ENCODE data around the gene TAOK1.
A peak's percentile ranks its signal among the peaks of the same experiment; 100 is the strongest.

The TAOK1 gene

DNA sequence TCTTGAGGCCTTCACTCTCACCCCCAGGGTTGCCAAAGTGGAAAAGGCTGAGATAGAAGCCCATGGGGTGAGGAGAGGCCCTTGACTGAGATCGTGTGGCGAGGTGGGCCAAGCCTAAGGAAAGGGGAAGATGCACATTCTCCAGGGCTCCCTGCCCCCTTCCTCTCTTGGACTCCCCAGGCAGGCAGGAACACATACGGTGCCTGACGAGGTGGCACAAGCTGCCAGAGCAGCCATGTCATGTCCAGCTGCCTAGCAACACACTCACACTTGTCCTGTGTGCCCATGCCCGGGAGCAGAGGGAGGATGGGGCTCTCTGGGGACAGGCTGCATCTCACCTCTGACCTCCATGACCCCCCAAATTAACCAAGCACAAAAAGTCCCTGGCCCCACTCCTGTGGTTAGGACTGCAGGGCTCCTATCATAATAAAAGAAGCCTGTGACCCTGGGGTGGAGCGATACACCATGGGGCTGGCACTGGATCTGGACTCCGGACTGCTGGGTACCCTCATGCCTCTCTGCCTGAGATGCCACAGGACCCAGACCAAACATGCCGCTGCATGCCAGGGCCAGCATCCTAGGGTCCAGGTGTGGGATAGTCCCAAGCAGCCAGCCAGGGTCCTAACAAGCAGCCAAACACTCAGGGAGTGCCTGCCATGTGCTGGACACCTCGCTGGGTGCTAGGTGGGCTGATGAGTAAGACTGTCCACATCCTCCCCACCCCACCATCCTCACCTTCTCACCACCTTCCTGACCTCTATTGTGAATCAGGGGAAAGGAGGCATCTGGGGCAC, 196.7 kb downstream of the TAOK1 start:
- DNase-seq, result no peak

- no peak for DNase-seq
Observed at GRCh38 chr17:29587591-29587990, 197.4 kb downstream of the TAOK1 start.

- DNase-seq, result no peak
Observed at GRCh38 chr17:29588017-29588561, 197.9 kb downstream of the TAOK1 start.

GRCh38 chr17:29588562-29589411, 198.6 kb downstream of the TAOK1 start:
- DNase-seq, result peak; percentile 74

- peak; percentile 90 for DNase-seq
Observed at GRCh38 chr17:29589524-29590410, 199.6 kb downstream of the TAOK1 start, which contains the start of gene GIT1. GIT1 (minus strand) TSS chr17:29589648; CDS start chr17:29589378, 270 bp downstream.

DNA sequence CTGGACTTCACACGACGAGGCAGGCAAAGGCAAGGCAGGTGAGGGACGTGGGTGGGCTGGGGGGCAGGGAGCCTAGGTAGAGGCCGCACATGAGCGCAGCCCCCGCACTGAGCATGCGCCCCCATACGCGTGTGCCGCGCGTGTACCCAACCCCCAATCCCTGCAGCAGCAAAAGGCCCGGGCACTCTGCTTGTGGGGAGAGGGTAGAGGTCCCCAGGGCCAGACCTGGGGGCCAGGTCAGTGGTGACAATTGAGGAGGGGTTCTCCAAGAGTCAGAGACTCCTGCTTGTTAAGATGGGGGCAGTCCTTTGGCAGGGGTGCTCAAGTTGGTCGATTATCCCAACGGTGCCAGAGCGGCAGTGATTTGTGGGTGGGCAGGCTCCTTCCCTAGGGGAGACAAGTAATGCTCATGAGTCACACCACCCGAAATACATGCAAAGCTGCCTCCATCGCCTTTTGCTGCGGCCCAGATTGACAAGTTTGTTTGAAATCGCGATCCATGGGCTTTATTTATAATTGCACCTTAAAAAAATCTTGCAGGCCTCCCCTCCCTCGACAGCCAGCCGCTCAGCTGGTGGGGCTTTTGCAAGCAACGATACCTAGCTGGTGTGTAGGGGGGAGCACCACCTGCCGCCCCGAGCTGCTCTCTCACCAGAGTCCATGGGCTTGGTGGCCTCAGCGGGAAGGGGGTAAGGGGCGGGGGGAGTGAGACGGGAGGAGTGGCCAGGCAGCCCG, 200.4 kb downstream of the TAOK1 start:
- no peak for DNase-seq

GRCh38 chr17:29591146-29591736, 201.1 kb downstream of the TAOK1 start:
- DNase-seq, result peak; percentile 75

- peak; percentile 95 for DNase-seq
Observed at GRCh38 chr17:29591737-29592608, 201.8 kb downstream of the TAOK1 start.

DNA sequence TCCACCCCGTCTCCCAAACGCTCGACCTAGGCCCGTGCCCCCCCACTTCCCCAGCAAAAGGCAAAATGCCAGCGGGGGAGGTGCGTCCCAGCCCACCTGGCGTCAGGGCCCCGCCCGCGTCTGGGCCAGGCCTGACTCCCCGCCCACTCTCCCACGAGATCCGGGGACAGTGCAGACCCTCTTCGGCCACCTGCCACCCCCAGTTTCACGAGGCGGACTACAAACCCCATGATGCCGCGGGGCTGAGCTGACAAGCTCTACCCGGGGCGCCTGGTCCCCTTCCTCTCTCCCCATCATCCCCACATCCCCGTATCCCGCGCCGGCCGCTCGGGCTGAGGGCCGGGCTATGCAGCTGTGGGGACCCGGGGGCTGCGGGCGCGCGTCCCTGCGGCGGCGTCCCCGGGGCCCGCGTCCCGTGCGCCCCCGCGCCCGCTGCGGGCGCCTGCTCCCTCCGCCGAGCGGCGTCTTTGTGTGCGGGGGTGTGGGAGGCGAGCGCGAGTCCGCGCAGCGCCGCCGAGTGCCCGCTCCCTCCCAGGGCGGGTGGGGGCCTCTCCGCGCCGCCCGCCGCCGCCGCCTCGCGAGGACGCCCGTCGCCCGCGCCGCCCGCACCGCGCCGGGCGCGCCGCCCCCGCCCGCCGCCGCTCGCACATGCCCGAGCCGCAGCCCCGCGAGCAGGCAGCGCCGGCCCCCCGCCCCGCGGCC, 202.8 kb downstream of the TAOK1 start, which contains the start of gene ANKRD13B:
ANKRD13B (plus strand) TSS at position 283 of the 702 bp plus-strand sequence. CDS start 490 bp downstream, outside the sequence.
- peak; percentile 79 for DNase-seq

DNA sequence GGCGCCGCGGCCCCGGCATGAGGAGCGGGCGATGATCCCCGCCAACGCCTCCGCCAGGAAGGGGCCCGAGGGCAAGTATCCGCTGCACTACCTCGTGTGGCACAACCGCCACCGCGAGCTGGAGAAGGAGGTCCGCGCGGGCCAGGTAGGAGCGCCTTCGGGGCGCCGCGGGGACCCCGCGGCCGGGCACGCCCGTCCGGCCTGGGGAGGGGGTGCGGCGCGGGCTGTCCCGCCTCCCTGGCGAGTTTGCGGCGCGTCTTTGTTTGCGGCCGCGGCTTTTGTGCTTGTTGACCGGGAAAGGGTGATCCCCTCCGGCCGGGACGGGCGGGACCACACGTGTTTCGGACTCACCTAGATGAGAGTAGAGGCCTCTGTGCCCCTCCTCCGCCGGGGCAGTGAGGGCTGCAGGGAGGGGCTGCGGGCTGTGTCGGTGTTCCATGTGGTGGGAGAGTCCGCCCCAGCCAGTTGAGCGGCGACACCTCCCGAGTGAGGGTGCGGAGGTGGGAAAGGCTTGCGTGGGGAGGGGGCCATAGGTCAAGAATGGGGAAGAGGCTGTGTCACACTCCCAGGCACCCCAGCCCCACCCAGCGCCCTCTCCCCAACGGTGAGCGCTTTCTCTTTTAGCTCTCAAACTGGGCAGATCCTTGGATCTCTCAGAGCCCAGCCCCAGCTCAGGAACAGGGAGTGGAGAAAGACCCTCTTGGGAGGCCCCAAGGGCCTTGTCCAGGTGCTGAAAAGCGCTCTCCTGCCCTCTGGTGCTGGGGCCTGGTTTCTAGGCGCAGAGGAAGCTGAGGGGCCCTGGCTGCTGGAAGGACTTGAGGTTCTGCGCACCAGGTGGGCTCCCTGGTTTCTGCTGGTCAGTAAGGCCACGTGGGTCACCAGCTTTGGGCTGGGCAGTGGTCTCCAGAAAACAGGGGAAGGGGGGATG, 203.7 kb downstream of the TAOK1 start:
- DNase-seq, result no peak

GRCh38 chr17:29594519-29595090, 204.4 kb downstream of the TAOK1 start:
- no peak for DNase-seq

DNA sequence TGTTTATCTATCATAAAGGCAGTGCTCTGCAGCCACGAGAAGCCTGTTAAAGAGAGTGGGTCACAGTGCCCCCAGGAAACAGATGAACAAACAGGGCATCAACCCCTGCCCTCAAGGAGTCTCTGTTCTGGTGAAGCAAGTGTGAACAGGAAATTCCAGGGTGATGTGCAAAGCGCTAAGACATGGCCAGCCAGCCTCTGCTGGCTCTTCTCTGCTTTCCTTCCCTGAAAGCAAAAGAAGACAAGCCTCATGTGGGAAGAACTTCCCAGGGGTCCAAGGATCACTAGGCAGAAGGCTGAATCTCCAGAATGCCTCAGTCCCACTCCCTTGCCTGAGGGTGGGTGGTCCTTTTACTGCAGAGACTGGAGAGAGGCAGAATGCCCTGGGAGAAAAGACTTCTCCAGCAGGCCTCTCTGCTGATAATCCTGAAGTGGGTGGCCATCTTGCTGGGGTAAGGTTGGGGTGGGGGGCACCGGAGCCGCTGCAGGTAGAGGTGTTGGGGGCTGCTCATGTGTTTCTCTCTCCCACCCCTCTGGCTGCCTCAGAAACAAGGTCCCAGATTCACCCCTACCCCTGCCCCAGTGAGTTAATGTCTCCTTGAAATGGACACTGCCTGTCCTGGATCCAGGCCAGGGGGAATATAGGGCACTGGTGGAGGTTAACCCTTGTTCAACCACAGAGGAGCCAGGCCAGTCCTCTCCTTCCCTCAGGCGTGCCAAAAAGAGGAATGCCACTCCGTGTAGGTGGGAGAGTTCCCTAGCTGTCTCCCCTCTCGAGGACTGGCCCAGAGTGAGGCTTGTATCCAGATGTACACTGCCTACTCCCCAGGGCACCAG, 205.2 kb downstream of the TAOK1 start:
- no peak for DNase-seq

DNA sequence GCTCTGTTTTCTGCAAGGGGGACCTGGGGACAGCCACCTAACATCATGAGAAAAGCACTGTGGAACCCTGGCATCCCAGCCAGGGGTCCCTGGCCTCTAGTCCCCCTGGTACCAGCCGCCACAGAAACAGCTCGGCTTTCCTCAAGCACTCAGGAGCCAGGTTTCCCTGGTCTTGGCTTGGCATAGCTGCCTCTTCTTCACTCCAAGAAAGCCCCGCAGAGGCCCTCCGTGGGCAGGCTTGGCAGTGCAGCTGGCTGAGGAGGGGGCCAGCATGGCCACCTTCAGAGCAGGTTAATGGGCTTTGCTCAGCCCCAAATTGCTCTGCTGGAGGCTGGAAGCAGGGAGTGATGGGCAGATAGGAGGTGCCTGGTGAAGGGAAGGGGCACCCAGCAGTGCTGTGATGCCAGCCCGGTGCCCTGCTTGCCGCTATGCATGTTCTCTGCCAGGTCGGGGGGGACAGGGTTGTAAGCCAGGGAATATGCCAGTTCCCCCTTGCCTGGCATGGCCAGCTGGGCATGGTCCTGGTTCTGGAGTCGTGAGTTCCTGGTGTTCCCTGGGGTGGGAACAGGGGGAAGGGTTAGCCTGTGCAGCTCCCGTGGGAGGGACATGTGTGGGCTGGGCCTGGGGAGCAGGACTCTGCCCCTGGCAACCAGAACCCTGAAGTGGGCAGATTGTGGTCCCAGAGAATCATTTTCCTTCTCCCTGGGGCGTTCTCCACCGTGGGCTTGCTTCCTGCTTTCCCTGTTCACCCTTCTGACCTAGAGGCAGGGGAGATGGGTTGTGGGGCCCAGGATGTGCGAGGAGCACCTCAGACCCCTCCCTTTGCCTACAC, 206.0 kb downstream of the TAOK1 start:
- DNase-seq, result no peak

- DNase-seq, result no peak
Observed at GRCh38 chr17:29596811-29597210, 206.6 kb downstream of the TAOK1 start.

DNA sequence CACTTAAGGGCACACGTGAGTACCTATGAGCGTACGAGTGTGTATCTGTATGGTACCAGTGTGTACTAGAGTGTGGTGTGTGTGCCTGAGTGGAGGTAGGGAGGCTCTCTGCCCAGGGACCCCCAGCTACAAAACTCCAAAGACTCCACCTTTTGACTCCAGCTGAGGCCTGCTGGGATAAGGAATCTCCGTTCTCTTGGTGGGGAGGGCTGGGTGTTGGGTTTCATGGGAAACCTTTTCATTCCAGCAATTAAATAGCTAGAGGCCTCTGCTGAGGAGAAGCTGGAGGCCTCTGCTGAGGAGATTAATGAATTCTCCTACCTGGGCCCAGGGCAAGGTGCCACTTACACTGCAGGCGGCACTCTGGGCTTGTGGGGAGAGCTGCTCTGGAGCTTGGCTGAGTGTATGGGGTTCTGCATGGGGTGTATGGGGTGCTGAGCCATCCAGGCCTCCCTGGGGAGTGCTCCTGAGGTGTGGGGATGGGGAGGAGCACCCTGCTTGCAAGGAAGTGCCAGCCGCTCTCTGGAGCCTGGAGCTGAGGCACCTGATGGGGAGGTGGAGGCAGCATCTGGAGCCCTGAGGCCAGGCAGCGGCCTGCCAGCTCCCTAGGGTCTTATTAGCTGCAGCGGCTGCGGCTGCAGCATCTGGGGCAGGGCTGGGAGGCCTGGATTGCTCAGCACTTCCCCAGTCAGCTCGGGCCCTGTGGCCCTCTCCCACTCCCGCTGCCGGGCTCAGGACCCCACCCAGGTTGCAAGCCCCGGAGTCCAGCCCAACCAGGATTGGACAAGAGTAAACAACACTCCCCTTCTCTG, 207.4 kb downstream of the TAOK1 start:
- no peak for DNase-seq

Measured in activated CD8-positive, alpha-beta memory T cell treated with anti-CD3 and anti-CD28 coated beads, Interleukin-2, amount 50 U/mL, for 48 hours (primary cell).